Measurements from ENCODE around the gene ZNF613.
"Not testable (repeated sequence)": the region's sequence is repeated elsewhere in the genome, so short reads cannot be mapped to it uniquely, and the experiment has no call there.

- TF ChIP-seq CTCF (IDR thresholded peaks at IDR 0.05; ENCODE audit: borderline replicate concordance, extremely low read depth, low read length, poor library complexity, severe bottlenecking); EZH2 (IDR thresholded peaks at IDR 0.05; ENCODE audit: borderline replicate concordance, low read depth, low read length, severe bottlenecking): not testable (repeated sequence)
Observed at GRCh38 chr19:51960621-51961233, 33.5 kb downstream of the ZNF613 start.
